ENCODE data around the gene OSBPL3. TPM values are rescaled to one million over a fixed set of nuclear protein-coding genes. Genes with fewer than 3 reads are reported as not detected.

Gene OSBPL3
- polyA plus RNA-seq, 1 donor from 2014 or later: 0.26 TPM

DNA sequence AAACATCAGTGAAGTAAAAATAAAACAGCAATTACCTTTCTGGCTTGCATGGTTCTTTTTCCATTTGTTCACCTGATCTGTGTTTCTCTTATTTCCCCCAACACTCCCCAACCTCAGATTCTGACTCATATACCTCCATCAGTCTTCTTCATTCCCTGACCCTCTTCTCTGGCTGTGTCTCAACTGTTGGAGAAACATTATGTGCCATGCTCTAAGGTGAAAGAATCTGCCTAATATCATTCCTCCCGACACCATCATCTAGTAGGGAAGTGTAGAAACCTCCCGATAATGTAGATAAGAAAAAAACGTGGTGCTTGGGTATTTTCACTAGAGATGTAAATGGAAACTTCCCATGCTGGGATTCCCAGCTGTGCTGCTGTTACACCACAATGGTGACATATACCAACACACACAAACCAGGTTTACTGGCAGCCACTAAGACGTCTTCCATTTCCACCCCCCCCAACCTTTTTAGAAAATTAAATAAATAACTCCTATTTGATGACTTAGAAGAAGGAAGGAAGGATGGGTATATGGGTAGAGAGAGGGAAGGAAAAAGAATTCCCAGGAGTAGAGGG is 63.4 kb downstream of the OSBPL3 start:
- H3K9me2 ChIP-seq (ENCODE audit: insufficient read depth, low read length): no peaks in the 10 kb centered on the region
- H3K27ac ChIP-seq (ENCODE audit: low read length): no peak overlapping the region
- H3K9me3 ChIP-seq (ENCODE audit: low read length): no peaks in the 10 kb centered on the region
- H3K79me2 ChIP-seq (replicated peaks; ENCODE audit: insufficient read depth, low read length): no peaks in the 10 kb centered on the region
- H3K4me2 ChIP-seq (ENCODE audit: low read length): no peak overlapping the region
- H3K36me3 ChIP-seq (ENCODE audit: insufficient read depth, low read length): no peaks in the 10 kb centered on the region
- H3F3A ChIP-seq (ENCODE audit: insufficient read depth, low read length, poor library complexity, severe bottlenecking): no peaks in the 10 kb centered on the region
- H3K9ac ChIP-seq (ENCODE audit: low read length): no peak overlapping the region
- no peak overlapping the region for H2AFZ ChIP-seq (ENCODE audit: low read depth, low read length)
- H3K4me3 ChIP-seq (ENCODE audit: low read length): no peak overlapping the region
- TF ChIP-seq, protein P1, sequence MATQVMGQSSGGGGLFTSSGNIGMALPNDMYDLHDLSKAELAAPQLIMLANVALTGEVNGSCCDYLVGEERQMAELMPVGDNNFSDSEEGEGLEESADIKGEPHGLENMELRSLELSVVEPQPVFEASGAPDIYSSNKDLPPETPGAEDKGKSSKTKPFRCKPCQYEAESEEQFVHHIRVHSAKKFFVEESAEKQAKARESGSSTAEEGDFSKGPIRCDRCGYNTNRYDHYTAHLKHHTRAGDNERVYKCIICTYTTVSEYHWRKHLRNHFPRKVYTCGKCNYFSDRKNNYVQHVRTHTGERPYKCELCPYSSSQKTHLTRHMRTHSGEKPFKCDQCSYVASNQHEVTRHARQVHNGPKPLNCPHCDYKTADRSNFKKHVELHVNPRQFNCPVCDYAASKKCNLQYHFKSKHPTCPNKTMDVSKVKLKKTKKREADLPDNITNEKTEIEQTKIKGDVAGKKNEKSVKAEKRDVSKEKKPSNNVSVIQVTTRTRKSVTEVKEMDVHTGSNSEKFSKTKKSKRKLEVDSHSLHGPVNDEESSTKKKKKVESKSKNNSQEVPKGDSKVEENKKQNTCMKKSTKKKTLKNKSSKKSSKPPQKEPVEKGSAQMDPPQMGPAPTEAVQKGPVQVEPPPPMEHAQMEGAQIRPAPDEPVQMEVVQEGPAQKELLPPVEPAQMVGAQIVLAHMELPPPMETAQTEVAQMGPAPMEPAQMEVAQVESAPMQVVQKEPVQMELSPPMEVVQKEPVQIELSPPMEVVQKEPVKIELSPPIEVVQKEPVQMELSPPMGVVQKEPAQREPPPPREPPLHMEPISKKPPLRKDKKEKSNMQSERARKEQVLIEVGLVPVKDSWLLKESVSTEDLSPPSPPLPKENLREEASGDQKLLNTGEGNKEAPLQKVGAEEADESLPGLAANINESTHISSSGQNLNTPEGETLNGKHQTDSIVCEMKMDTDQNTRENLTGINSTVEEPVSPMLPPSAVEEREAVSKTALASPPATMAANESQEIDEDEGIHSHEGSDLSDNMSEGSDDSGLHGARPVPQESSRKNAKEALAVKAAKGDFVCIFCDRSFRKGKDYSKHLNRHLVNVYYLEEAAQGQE (IDR thresholded peaks at IDR 0.05; ENCODE audit: borderline replicate concordance): no peak
- TF ChIP-seq EP300 (conservative IDR thresholded peaks at IDR 0.05; ENCODE audit: poor library complexity, severe bottlenecking) (no peak), TAF1 (IDR thresholded peaks at IDR 0.05; ENCODE audit: low read depth) (no peak), EZH2 (IDR thresholded peaks at IDR 0.05; ENCODE audit: borderline replicate concordance, insufficient read depth, low read length, poor library complexity, severe bottlenecking) (no peak), POLR2AphosphoS5 (IDR thresholded peaks at IDR 0.05) (no peak), MXI1 (conservative IDR thresholded peaks at IDR 0.05; ENCODE audit: poor library complexity, severe bottlenecking) (no peak), RAD21 (conservative IDR thresholded peaks at IDR 0.05) (no peak), SMC3 (conservative IDR thresholded peaks at IDR 0.05; ENCODE audit: poor library complexity) (no peak)
- TF ChIP-seq, protein P2, sequence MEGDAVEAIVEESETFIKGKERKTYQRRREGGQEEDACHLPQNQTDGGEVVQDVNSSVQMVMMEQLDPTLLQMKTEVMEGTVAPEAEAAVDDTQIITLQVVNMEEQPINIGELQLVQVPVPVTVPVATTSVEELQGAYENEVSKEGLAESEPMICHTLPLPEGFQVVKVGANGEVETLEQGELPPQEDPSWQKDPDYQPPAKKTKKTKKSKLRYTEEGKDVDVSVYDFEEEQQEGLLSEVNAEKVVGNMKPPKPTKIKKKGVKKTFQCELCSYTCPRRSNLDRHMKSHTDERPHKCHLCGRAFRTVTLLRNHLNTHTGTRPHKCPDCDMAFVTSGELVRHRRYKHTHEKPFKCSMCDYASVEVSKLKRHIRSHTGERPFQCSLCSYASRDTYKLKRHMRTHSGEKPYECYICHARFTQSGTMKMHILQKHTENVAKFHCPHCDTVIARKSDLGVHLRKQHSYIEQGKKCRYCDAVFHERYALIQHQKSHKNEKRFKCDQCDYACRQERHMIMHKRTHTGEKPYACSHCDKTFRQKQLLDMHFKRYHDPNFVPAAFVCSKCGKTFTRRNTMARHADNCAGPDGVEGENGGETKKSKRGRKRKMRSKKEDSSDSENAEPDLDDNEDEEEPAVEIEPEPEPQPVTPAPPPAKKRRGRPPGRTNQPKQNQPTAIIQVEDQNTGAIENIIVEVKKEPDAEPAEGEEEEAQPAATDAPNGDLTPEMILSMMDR (IDR thresholded peaks at IDR 0.05; ENCODE audit: poor library complexity, severe bottlenecking): no peak
- no peaks in the 10 kb centered on the region for H4K20me1 ChIP-seq (ENCODE audit: insufficient read depth)
- H3K27me3 ChIP-seq (ENCODE audit: insufficient read depth, low read depth, low read length): no peaks in the 10 kb centered on the region

DNA sequence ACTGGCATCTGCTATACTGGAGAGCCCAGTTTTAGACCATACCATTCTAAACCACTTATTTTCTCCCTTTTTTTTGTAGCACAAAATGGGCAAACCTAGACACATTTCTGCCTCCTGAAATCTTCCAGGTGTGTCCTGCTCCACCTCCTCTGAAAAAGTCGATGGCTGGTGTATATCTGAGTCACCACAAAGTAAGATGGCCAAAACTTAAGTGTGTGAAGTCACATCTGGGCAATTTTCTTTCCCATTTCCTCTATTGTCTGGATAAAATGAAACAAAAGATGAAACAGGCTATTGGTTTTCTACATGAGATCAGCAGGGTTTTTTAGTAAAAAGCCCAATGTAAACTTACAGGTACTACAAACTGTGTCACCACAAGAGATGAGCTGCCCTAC is 65.5 kb downstream of the OSBPL3 start:
- Histone ChIP-seq H3K4me2 (ENCODE audit: low read length) (no peak overlapping the region), H3K27ac (ENCODE audit: low read length) (no peak overlapping the region), H3F3A (ENCODE audit: insufficient read depth, low read length, poor library complexity, severe bottlenecking) (no peaks in the 10 kb centered on the region), H3K27me3 (ENCODE audit: insufficient read depth, low read depth, low read length) (no peaks in the 10 kb centered on the region), H3K79me2 (replicated peaks; ENCODE audit: insufficient read depth, low read length) (no peaks in the 10 kb centered on the region), H3K9me2 (ENCODE audit: insufficient read depth, low read length) (no peaks in the 10 kb centered on the region), H3K36me3 (ENCODE audit: insufficient read depth, low read length) (no peaks in the 10 kb centered on the region), H2AFZ (ENCODE audit: low read depth, low read length) (no peak overlapping the region), H4K20me1 (ENCODE audit: insufficient read depth) (no peaks in the 10 kb centered on the region), H3K9me3 (ENCODE audit: low read length) (no peaks in the 10 kb centered on the region), H3K9ac (ENCODE audit: low read length) (no peak overlapping the region), H3K4me3 (ENCODE audit: low read length) (no peak overlapping the region)
- TF ChIP-seq, protein P1 (IDR thresholded peaks at IDR 0.05; ENCODE audit: borderline replicate concordance): no peak
- TF ChIP-seq MXI1 (conservative IDR thresholded peaks at IDR 0.05; ENCODE audit: poor library complexity, severe bottlenecking) (no peak), TAF1 (IDR thresholded peaks at IDR 0.05; ENCODE audit: low read depth) (no peak)

Data from neural cell (in vitro differentiated cells).